ENCODE measurements around the gene MKS1.
A peak's percentile ranks its signal among the peaks of the same experiment; 100 is the strongest.

Gene MKS1

DNA sequence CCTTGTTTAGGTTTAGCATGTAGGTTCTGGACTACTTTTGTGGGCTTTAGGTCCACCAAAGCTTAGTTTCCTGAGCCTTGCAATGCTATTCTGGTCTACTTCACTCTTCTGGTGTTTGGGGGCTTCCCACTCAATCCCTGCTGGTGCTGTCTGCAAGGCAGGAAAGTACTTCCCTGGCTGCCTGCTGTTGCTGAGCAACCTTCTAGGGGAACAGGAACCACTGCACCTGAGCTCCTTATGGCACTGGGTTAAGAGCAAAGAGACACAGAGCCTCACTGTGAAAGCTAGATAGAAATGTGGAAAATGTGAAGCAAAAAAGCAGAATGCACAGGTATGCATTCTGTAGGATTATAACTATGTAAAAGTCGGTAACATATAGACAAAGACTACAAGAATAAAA is 44.7 kb upstream of the MKS1 start:
- H3K4me3 ChIP-seq (ENCODE audit: low read length), result no peak overlapping the region
- TF ChIP-seq, protein P1, sequence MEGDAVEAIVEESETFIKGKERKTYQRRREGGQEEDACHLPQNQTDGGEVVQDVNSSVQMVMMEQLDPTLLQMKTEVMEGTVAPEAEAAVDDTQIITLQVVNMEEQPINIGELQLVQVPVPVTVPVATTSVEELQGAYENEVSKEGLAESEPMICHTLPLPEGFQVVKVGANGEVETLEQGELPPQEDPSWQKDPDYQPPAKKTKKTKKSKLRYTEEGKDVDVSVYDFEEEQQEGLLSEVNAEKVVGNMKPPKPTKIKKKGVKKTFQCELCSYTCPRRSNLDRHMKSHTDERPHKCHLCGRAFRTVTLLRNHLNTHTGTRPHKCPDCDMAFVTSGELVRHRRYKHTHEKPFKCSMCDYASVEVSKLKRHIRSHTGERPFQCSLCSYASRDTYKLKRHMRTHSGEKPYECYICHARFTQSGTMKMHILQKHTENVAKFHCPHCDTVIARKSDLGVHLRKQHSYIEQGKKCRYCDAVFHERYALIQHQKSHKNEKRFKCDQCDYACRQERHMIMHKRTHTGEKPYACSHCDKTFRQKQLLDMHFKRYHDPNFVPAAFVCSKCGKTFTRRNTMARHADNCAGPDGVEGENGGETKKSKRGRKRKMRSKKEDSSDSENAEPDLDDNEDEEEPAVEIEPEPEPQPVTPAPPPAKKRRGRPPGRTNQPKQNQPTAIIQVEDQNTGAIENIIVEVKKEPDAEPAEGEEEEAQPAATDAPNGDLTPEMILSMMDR (conservative IDR thresholded peaks at IDR 0.05; ENCODE audit: low read length), result no peak
- no peak for DNase-seq (ENCODE audit: low read depth)

DNA sequence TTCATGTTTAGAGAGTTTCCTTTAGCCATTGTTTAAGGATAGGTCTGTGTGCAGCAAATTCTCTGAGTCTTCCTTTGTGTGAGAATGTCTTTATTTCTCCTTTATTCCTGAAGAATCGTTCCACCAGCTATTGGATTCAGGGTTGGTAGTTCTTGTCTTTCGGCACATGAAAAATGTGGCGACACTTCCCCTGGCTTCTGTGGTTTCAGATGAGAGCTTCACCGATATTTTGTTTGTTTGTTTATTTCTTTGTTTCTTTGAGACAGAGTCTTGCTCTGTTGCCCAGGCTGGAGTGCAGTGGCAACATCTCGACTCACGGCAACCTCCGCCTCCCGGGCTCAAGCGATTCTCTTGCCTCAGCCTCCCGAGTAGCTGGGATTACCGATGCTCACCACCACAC is 43.1 kb upstream of the MKS1 start:
- no peak overlapping the region for H3K4me3 ChIP-seq (ENCODE audit: low read length)
- DNase-seq (ENCODE audit: low read depth), result no peak
- TF ChIP-seq, protein P1 (conservative IDR thresholded peaks at IDR 0.05; ENCODE audit: low read length), result no peak

DNA sequence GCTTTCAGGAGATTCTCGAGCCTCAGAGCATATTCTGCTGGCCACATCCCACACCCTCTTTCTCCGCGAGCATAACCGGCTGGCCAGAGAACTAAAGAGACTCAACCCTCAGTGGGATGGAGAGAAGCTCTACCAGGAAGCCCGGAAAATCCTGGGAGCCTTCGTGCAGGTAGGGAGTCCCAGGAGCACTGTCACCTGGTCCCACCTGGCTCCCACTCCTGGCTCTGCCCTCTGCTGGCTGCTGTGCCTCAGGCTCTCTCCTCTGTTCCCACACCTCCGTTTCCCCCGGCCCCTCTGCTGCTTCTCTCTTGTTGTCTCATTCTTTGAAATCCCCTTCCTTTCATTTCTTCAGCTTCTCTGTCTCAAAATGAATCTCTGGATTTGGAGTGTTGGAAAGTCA is 35.7 kb upstream of the MKS1 start:
- TF ChIP-seq, protein P1 (conservative IDR thresholded peaks at IDR 0.05; ENCODE audit: low read length), result no peak
- no peak overlapping the region for H3K4me3 ChIP-seq (ENCODE audit: low read length)
- DNase-seq (ENCODE audit: low read depth), result no peak

DNA sequence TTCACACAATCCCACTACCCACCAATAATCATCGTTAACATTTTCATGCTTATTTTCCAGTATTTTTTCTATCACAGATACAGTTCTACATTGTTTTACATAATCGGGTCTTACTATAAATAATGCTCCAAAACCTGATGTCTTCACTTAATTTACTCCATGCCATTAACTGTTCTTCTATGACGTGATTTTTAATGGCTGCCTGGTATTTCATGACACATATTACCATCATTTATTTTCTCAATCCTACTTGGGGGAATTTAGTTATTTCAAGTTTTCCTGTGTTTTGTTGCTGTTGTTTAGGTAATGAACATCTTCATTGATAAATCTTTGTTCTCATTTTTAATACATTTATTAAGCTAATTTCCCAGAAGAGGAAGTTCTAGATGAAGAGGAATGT is 34.0 kb upstream of the MKS1 start:
- H3K4me3 ChIP-seq (ENCODE audit: low read length), result no peak overlapping the region
- no peak for DNase-seq (ENCODE audit: low read depth)
- TF ChIP-seq, protein P1 (conservative IDR thresholded peaks at IDR 0.05; ENCODE audit: low read length), result no peak

DNA sequence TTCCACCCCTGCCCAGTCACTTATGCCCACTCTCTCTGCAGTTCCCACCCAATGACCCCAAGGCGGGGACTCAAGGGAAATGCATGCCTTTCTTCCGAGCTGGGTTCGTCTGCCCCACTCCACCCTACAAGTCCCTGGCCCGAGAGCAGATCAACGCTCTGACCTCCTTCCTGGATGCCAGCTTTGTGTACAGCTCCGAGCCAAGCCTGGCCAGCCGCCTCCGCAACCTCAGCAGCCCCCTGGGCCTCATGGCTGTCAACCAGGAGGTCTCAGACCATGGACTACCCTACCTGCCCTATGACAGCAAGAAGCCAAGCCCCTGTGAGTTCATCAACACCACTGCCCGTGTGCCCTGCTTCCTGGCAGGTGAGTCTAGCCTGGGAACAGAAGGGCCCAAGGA is 33.1 kb upstream of the MKS1 start:
- no peak for DNase-seq (ENCODE audit: low read depth)
- no peak overlapping the region for H3K4me3 ChIP-seq (ENCODE audit: low read length)
- TF ChIP-seq, protein P1 (conservative IDR thresholded peaks at IDR 0.05; ENCODE audit: low read length), result no peak

DNA sequence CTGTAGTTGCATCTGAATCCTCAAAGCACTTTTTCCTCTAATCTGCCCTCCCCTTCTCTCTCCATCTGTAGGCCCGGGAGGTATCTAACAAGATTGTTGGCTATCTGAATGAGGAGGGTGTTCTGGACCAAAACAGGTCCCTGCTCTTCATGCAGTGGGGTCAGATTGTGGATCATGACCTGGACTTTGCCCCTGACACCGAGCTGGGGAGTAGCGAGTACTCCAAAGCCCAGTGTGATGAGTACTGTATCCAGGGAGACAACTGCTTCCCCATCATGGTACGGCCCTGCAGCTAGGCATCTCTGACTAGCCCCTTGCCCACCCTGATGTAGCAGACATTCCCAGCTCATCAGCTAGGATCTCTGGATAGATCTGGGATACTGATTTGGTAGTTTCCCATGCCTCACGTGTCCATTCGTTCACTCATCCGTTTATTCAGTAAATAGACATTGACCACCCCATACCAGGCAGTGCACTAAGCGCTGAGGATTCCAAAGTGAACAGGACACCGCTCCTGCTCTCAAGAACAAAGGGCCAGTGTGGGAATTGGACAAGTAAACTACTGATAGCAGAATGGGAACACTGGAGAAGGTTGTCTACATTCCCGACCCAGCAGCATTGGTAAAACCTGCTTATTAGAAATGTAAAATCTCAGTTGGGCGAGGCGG is 31.4 kb upstream of the MKS1 start:
- DNase-seq (ENCODE audit: low read depth), result no peak
- H3K4me3 ChIP-seq (ENCODE audit: low read length), result no peak overlapping the region
- TF ChIP-seq, protein P1 (conservative IDR thresholded peaks at IDR 0.05; ENCODE audit: low read length), result no peak

DNA sequence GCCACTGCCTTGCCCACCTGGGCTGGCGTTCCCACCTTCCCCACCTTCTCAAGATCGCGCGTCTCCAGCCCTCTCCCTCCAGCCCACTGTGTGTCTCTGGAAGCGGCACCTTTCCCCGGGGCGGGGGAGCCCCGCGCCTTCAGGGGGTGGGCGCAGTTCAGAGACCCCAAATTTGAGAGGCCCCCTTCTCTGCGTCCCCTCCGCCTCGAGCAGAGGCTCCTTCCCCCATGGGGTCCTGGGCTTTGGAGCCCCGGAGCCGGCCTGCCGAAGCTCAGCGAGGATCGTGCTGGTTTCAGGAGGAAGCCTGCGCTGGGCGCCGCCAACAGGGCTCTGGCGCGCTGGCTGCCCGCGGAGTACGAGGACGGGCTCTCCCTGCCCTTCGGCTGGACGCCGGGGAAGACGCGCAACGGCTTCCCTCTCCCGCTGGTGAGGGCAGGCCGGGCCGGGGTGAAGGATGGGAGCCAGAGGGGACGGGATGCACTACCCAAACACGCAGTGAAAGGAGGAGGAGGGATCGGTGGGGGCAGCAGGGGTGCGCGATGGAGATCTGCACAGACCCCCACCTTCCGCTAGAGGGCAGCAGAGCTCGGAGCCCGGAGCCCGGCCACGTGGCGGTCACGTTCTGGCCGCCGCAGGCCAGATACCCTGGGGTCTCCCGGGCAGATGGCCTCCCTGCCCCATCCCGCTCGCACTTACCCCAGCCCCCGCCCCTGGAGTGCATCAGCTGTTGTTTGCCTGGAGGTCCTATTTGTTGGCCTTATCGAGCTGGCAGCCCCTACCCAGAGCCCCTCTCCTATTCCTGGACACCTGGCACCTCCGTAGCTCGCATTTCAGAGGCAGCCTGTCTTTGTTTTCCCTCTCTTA is 30.4 kb upstream of the MKS1 start:
- DNase-seq (ENCODE audit: low read depth), result peak; percentile 44
- TF ChIP-seq, protein P1 (conservative IDR thresholded peaks at IDR 0.05; ENCODE audit: low read length), result peak; percentile 79
- H3K4me3 ChIP-seq (ENCODE audit: low read length), result peak overlapping the region; percentile 61

All from AG10803 (cell line).